Erythroblast (primary cell): ENCODE data around the gene SYT1.

ENCODE experiments used
- DNase-seq, 2 experiments: peaks; one replicate each; lab custom pipeline; 2025; lab: John Stamatoyannopoulos, UW
- GATA1 ChIP-seq: IDR thresholded peaks from 2 replicates; pipeline ENCODE4 v1.6.1; 2011; ENCODE audit warnings: low read depth, mild to moderate bottlenecking, control low read depth, low read length, moderate library complexity
- POLR2A ChIP-seq: IDR thresholded peaks from 2 replicates; pipeline ENCODE4 v1.6.1; 2011; ENCODE audit warnings: mild to moderate bottlenecking, low read length

Gene SYT1

DNA sequence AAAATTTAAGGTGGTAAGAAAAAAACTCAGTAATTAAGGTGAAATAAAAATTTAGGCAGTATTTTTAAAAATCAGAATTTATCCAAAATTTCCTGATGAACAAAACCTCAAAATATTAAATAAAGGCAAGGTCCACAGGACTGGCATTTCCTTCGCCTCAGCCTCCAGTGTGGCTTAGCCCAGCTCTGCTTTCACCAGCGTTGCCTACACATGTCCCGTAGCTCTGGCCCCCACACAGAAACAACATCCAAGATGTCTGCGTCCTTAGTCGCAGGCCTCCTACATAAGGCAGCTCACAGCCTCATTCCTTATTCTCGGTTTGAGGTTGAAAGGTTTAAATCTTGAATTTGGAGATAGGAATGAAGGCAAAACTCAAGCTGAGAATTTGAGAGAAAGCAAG is 274.3 kb downstream of the SYT1 start:
- DNase-seq, result no peak
- no peak for TF ChIP-seq GATA1
- no peak for TF ChIP-seq POLR2A

DNA sequence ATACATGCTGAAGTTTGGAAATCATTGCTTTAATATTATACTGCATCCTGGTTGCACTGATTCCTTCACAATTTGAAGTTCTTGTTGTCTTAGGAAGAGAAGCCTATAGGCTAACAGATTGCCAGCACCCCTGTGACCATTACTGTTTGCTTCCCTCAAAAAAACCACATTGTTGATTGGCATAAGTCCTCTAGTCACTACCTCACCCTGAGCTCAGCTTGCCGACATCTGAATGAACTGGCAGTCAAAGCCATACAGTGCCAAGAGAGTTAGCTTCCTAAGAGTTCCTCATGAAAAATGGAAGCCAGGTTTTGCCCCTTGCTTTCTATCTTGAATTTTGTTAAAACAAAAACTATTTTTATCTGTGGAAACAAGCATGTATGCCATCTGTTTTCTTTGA is 276.1 kb downstream of the SYT1 start:
- TF ChIP-seq POLR2A (no peak), GATA1 (no peak)

DNA sequence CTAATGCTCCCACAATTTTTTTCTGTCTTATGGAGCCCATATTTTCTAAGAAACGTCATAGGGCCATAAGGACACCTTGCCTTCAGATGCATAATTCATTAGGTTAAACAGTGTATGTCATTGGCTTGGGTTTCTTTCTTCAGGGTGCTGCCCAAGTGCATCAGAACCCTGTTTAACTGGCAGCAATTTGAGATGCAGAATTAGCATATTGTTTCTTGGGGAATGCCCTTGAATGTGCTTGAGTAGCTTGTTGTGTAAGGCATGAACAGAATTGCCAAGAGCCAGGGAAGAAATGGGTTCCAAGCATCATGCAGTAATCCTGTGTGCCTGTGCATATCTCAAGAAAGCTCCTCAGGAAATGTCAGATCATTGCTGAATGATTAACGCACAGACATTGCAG is 277.2 kb downstream of the SYT1 start:
- no peak for DNase-seq

More for the DNA sequence above, 276.1 kb downstream of the SYT1 start:
- DNase-seq, result no peak

DNA sequence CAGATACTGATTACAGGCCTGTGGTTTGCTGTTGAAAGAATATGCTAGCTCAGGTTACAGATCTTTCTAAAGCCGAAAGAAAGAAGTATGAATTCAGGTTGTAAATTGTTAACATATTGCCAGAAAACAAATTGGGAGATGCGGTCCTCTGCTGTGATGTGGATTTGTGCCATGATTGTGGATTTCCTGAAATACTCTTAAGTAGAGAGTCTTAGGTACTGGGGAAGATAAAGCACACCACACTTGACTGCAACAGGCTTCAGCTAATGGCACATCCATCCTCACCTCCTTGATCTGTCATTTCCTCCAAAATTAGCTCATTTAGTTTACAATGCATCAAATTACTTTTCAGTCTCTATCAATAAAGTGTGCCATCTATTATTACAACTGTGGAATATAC is 279.2 kb downstream of the SYT1 start:
- TF ChIP-seq POLR2A (no peak), GATA1 (no peak)
- no peak for DNase-seq

More for the DNA sequence above, 277.2 kb downstream of the SYT1 start:
- no peak for TF ChIP-seq POLR2A
- TF ChIP-seq GATA1, result no peak

DNA sequence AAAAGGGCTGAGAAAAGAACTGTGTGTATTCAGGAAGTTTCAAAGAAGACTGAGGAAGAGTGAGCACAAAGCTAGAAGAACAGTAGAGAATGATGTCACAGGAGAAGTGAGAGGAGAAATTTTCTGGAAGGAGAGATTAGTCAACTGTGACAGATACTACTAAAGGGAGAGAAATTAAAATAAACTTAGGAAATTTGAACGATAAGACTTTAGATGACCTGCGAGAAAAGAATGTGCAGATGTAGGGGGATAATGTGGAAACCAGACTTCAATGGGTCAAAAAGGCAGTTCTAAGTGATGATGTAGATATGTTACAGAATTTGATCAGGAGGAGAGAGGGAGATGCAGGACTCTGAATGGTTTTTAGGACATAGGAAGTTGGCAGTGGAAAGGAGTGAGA is 287.4 kb downstream of the SYT1 start:
- DNase-seq, result no peak
- TF ChIP-seq GATA1, result no peak
- no peak for TF ChIP-seq POLR2A

DNA sequence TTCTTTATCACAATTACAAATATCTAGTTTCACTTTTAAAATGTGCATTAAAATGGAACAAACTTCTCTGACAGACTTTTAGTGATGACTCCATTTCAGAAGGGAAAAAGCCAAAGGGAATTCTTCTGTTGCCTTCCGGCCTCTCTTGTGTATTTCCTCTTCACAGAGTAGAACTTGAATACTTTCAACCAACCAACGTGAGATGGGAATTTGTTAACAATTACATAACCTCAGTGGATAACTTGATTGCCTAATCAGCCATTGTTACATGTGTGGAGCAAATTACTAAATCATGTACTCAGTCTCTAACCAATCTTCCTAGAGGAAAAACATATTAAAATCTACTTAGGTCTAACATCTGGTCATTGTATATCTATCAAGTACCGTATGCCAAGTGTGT is 291.1 kb downstream of the SYT1 start:
- DNase-seq, result no peak
- no peak for TF ChIP-seq GATA1
- TF ChIP-seq POLR2A, result no peak

DNA sequence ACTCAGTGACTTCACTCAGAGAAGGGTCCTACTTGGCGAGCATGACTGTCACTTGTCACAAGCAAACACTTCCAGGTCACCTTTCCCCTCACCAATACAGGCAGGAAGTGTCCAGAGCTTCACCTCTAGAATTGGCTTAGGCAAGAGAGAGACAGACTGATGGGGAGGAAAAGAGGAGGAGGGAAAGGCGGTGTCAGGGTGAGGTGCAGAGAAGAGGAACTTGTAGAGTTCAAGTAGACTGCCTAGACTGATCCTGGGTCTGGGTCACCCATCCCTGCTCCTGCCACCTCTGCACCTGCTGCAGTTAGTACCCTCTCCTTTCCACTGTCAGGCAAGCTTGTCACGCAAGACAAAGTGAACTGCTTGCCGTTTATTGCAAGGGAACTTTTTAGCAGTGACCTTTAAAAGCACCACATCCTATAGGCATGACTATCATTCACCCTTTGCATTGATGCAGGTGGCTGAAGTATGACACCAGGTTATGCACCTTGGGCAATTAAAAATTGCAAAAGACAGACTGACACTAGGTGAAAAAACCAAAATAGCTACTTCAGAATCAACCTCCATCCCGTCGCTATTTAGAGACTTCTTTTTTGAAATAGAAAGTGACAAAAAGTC is 292.4 kb downstream of the SYT1 start:
- TF ChIP-seq GATA1 (no peak), POLR2A (no peak)
- no peak for DNase-seq

DNA sequence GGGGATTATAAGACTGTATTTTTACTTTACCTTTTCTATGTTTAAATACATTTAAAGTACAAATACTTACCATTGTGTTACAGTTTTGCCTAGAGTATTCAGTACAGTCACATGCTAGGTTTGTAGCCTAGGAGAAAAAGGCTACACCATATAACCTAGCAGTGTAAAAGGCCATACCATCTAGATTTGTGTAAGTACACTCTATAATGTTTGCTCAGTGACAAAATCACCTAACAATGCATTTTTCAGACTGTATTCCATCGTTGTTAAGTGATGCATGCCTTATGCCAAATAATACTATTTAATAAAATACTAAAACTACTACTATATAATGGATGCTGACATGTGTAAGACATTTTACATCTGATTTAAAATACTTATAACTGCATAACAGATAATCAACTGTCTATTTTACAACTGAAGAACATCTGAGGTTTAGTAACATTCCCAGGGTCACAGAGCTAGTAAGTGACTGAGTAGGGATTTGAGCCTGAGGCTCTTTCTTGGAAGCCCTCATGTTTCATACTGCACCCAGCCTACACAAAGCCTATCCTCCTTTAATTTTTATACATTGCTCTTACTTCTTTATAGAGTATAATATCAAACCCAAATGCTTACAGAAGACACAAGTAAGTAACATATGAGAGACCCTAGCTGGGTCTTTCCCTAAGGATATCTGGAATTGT is 296.8 kb downstream of the SYT1 start:
- no peak for DNase-seq
- TF ChIP-seq GATA1 (no peak), POLR2A (no peak)

DNA sequence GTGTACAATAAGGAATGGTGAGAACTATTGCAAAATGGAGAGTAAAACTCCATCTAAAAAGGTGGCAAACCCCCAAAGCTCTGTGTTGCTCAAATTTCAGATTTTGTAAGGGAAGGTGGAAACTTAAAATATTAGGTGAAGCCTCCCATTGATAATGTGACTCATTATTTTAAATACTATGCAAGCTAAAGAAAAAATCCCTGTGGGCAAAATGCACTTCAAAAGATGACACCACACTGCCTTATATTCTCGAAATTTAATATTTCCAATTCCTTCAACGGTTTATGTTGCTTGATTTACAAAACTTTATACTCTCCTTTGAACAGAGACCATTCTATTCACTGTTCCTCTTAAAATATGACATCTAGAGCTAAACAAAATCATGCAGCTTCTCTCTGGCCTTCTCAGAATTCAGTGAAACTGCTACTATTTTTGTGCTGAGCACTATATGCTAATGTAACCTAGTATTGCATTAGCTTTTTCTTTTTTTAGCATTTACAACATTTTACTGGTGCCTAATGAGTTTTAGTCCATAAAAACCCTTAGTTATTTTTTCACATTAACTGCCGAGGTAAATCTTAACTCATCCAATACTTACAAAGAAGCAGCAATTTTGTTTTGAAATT is 297.7 kb downstream of the SYT1 start:
- no peak for DNase-seq
- no peak for TF ChIP-seq GATA1

DNA sequence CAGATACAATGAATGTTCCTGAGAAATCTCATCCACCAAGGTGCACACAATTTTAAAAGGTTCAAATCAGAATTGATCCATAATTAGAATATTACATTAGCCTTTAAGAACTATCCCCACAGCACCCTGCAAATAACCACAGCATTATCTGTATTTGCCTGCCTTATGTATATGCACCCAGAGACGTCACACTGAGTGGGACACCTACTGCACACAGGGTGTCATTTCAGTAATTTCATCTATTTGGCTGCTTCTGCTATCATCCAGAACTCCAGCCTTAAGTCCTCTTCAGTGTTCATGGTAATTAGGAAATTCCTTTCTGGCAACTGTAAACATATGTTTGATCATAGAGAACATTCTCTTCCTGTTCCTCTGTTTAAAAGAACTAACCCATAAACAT is 298.4 kb downstream of the SYT1 start:
- no peak for TF ChIP-seq POLR2A
- no peak for TF ChIP-seq GATA1
- DNase-seq, result no peak

DNA sequence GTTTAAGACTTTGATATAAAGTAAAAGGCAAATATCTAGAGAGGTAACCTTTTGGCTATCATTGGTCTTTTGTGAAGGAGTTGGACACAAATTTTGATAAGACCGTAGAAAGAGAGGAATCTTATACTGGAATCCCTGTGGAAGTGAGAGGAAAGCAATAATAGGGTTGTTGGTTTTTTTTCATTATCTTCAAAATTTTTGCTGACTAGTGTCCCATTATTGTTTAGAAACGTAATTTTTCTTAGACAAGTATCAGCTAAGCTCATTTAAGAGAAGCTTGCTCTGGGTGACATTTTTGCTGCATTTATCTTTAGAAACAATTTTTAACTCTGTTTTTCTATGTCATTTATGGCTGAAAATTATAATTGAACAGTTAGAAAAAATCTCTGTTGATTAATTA is 300.3 kb downstream of the SYT1 start:
- DNase-seq, result no peak
- no peak for TF ChIP-seq GATA1
- TF ChIP-seq POLR2A, result no peak

DNA sequence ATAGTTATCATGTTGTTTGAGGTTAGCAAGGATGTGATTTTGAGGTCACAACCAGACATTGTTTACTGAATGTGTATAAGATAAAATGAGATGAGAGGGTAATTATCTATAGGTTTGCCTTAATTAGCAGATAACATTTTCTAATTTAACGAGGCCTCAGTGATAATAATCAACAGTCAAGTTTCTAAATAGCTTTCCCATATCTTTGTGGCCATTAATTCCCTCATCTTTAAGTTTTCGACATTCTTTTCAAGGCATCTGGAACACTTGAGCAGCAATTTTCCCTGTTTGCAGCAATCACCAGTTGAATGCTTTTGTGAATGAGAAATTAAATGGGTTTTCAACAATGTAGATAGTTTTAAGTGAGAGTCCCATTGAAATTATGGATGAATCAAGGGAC is 304.1 kb downstream of the SYT1 start:
- TF ChIP-seq GATA1, result no peak
- no peak for TF ChIP-seq POLR2A

DNA sequence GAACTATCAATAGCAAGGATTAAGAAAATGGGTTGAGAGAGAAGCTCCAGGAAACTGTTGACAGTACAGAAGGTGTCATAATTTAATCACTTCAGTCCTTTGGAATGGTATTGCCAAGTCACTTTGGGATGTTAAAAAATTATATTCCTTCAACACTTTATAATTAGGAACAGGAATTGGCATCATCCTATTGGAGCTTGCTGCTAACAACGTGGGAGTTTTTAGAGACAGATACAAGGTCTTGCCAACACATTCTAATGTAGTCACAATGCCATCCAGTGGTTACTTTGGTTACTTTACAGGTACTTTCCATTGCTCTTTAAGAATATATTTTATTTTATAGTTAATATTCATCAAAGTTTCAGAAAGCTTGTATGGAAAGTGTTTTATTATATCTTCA is 310.1 kb downstream of the SYT1 start:
- TF ChIP-seq POLR2A (no peak), GATA1 (no peak)
- DNase-seq, result peak in 1 of 2 experiments; percentile 1

More for the DNA sequence above, 304.1 kb downstream of the SYT1 start:
- DNase-seq, result no peak

DNA sequence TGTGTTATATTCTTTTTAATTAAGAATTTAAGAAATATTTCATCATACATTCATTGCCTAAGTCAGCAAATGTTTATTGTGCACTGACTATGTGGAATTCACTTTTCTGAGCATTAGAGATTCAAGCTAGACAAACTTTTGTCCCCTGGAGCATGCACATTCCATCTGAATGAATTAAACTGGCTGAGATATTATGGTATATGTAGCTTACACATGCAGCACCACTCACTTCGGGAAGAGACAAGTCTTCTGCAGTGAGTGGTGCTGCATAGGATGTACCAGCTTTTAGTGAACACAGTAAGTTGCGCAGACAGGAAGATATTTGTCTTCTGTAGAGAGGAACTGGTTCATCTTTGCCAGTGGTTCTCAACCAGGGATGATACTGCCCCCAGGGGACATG is 318.4 kb downstream of the SYT1 start:
- TF ChIP-seq GATA1, result no peak
- TF ChIP-seq POLR2A, result no peak
- DNase-seq, result no peak

DNA sequence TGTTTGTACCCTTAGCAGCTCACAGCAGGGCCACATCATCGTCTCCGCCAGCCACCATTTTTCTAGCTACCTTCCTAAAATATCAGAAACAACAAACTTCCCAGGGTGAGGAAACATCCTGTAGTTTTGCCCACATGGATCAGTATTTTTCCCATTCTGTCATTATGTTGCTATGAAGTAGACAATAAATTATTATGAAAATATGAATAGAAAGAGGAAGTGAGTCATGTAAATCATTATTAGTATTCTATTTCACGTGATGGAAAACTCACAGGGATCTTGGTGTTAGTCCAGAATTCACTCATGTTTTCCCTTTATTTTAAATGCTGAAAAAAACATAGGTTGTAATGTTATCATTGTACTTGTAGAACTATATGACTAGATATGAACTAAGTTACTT is 319.4 kb downstream of the SYT1 start:
- DNase-seq, result no peak
- TF ChIP-seq GATA1 (no peak), POLR2A (no peak)
